ENCODE measurements around the gene EXTL1.

EXTL1 gene

DNA sequence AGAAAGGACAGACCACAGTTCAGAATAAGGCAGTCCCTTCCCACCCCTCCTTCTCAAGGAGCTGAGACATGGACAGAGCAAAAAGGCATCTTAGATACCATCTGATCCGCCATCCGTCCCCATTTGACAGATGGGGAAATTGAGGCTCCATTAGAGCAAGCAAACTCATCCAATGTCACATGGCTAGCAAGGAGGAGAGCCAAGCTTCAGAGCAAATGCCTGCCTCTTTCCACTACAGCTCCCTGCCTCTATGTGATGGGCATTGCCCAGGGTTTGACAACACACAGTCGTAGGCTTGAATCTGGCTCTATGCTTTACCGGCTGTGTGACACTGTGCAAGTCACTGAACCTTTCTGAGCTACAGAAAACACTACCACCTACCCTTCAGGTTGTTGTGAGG lies 20.4 kb downstream of the EXTL1 start:
- no peak for DNase-seq (ENCODE audit: low spot score)

DNA sequence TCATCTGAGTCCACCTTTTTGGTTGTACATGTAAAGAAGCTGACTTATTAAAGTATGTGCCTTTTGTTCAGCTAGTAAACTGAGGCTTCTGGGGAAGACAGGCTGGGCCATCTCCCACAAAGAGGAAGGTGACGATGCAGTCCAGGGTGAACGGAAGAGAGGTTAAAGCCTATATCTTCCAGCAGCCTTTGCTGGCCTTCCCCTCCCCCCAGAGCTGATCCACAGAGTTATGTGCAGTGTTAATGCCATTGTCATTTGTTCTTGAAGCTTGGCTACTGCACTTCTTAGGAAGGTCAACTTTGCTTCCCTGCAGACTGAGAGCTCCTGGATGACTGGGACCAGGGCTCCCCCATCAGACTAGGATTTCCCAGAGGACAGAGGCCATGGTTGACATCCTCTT lies 22.2 kb downstream of the EXTL1 start:
- DNase-seq (ENCODE audit: low spot score): no peak

GRCh38 chr1:26044414-26044813 lies 22.8 kb downstream of the EXTL1 start:
- no peak for DNase-seq (ENCODE audit: low spot score)

DNA sequence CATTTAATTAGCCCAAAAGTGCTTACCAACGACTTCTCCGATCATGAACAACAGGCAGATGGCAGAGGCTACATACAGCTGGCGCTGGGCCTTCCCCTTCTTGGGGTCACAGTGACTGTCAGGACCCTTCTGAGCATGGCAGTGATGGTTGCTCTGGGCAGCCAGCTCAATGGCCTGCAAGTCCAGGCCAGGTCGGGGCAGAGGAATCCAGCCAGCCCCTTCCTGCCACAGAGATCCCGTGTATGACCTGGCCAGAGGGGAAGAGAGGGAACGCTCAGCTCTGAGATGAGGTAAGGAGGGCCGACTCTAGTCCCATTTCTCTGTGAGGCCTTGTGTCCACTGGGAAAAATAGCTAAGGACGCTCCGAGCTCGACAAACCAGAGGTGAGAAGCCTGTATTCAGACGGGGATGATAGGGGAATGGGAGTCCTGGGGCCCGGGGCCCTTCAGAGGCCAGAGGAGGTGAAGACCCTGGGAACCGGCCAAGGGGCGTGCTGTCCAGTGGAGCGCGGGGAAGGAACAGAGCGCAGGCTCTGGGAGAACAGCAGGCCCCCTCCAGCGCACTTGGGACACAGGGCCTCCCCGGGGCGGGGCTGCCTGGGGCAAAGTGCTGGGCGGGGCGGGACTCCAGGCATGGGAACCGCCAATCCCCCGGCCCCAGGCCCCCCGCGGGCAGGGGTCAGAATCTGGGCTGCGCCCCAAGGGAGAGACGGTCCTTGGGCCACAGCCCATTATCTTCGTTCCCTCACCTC lies 23.6 kb downstream of the EXTL1 start:
- no peak for DNase-seq (ENCODE audit: low spot score)

- no peak for DNase-seq (ENCODE audit: low spot score)
These were observed 24.2 kb downstream of the EXTL1 start, which contains the start of gene SLC30A2 for GRCh38 chr1:26045722-26046245. Gene SLC30A2 (minus strand): TSS chr1:26046118. CDS start chr1:26045896, 222 bp downstream.

- no peak for DNase-seq (ENCODE audit: low spot score)
These were observed 24.9 kb downstream of the EXTL1 start for GRCh38 chr1:26046246-26047095.

DNA sequence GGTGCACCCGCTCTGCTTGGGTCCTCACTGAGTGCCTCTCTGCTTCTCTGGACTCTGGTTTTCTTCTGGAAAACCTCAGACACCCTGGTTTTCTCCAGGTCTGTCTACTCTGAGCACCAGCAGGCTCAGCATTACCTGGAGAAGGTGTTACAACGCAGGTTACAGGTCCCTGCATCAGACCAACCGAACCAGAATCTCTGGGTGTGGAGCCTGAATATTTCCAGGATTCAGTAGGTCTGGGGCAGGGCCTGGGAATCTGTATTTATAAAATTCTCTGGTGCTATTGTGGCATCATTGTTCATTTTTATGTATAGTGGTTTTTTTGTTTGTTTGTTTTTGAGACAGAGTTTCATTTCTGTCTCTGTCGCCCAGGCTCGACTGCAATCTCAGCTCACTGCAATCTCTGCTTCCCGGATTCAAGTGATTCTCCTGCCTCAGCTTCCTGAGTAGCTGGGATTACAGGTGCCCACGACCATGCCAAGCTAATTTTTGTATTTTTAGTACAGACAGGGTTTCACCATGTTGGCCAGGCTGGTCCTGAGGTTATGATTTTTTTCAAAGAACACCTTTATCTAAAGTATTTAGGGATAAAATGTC lies 25.8 kb downstream of the EXTL1 start:
- no peak for DNase-seq (ENCODE audit: low spot score)

GRCh38 chr1:26049531-26050247 lies 28.1 kb downstream of the EXTL1 start:
- DNase-seq (ENCODE audit: low spot score): no peak

GRCh38 chr1:26050248-26050640 lies 28.7 kb downstream of the EXTL1 start:
- DNase-seq (ENCODE audit: low spot score): no peak

GRCh38 chr1:26053718-26054560 lies 32.4 kb downstream of the EXTL1 start:
- DNase-seq (ENCODE audit: low spot score): no peak

DNA sequence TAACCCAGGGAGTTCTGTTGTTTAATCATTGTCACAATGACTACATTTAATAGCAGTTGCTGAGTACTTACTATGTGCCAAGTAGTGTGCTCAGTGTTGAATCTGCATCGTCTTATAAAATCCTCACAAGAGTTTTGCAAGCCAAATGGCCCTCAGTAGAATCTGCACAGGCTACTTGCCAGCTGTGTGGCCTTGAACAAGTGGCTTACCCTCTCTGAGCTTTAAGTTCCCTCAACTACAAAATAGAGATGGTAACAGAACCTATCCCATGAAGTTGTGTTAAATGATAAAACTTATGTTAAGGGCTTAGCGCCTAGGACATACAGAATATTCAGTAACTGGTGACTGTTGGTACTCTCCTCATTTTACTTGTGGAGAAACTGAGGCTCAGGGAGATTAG lies 33.5 kb downstream of the EXTL1 start:
- DNase-seq (ENCODE audit: low spot score): no peak

DNA sequence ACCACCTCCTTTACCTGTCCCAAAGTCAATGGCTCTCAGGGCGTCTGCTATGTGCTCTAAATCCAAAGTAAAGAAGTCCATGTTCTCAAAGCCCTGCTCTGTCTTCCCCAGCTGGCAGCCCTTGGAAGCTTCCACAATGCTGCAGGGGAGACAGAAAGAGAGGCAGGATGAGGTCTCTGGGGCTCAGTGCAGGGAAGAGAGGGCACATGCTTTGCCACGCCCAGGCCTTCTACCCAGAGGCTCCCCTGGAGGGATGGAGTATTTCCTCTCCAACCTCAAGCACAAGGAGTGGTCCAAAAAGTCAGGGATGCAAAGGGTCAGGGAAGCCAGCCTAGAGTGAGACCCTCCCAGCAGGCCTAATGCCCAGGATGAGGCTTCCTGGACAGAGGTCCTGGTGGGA lies 35.6 kb downstream of the EXTL1 start:
- no peak for DNase-seq (ENCODE audit: low spot score)

DNA sequence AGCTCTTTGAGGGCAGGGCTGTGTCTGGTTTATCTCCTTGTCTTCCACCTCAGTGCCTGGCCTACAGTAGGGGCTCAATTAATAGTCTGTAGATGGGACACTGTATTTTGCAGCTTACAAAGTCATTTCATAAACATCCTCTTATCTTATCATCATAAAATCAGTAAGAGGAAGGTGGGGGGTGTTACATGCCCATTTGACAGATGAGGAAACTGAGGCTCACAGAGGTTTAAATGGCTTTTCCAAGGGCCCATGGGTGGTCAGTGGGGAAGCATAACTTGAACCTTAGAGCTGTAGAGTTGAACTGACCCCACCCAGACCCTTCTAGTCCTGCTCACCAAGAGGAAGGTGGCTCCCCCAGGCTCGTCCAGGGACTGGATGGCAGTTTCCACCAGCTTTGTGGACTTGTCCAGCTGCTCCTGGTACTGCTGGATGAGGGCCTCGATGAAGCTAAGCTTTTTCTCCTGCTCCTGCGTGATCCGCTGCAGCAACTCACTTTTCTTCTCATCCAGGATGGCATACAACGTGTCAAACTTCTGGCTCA lies 36.5 kb downstream of the EXTL1 start:
- DNase-seq (ENCODE audit: low spot score): no peak

DNA sequence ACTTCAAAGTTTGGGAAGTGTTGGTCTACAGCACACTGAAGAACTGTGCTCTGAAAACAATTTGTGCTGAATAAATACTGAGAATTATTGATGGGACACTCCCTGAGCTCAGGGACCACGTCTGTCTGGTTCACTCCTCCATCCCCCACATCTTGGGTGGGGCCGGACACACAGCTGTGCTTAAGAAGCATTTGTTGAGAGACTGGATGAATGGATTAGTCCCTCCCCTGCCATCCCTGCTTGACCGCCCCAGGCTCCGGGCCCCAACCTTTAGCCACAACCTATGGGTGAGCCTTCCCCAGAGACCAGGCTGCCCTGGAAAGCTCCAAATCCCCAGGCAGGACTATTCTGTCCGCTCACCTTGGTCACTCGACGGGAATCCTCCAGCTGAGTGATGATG lies 38.3 kb downstream of the EXTL1 start:
- DNase-seq (ENCODE audit: low spot score): no peak

GRCh38 chr1:26060832-26061574 lies 39.4 kb downstream of the EXTL1 start:
- DNase-seq (ENCODE audit: low spot score): no peak

DNA sequence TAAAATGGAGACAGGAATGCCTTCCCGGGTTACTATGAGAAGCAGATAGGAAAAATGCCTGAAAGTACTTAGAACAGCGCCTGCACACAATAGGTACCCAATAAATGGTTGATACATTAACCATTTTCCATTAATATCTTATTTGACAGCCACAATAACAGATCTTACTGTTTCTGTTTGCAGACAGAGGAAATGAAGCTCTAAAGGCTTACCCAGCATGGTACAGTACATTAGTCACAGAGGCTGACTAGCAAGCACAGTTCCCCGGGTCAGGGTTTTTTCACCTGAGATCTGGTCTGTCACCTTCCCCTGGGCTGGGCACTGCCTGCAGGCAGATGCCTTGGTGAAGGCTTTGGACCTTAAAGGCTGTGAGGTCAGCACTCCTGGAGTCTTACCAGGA lies 43.0 kb downstream of the EXTL1 start:
- no peak for DNase-seq (ENCODE audit: low spot score)

DNA sequence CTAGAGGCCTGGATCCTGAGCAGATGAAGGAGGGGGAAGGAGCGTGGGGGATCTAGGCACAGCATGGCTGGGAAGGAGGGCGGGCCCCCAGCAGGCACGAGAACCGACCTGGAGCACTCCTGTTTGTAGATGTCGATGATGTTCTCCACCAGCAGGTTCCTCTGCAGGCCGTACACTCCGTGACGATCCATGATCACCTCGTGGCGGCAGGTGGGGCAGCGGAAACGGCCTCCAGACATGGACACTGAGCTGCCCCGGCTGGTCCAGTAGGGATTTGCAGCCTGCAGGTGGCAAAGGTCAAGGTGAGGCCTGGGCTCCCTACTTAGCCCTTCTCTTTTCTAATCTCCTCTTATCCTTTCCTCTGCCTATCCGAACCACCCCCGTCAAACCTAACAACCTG lies 44.6 kb downstream of the EXTL1 start:
- DNase-seq (ENCODE audit: low spot score): no peak

- no peak for DNase-seq (ENCODE audit: low spot score)
These were observed 45.3 kb downstream of the EXTL1 start for GRCh38 chr1:26066857-26067256.

- DNase-seq (ENCODE audit: low spot score): no peak
These were observed 45.9 kb downstream of the EXTL1 start, which contains the start of gene TRIM63 for GRCh38 chr1:26067432-26067911. Gene TRIM63 (minus strand): TSS chr1:26067630. CDS start chr1:26067494, 136 bp downstream.

DNA sequence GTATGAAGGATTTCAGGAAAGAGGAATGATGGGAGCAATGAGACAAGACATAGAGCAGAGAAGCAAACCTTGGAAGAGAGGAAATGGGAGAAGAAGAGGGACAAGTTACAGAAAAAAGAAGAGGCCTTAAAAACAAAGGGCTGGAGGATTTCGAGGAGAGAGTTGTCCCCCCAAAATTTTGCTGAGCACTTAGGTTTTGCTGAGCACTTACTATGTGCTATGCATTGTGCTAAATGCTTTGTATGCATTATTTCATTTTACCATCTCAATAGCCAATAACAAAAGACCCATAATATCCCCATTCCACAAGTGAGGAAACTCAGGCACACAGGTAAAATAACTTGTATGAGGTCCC lies 48.3 kb downstream of the EXTL1 start:
- DNase-seq (ENCODE audit: low spot score): no peak
